HepG2 (cell line): ENCODE data around the gene ZFPM1. TPM values are rescaled to one million over a fixed set of nuclear protein-coding genes. Genes with fewer than 3 reads are reported as not detected.
A peak's percentile ranks its signal among the peaks of the same experiment; 100 is the strongest.

ENCODE experiments used
- ARID4A ChIP-seq: sonication (generic); formaldehyde crosslinking; IDR thresholded peaks from 2 replicates; pipeline ENCODE4 v1.5.0; 2020; ENCODE audit warnings: mild to moderate bottlenecking, missing genetic modification reagents, borderline replicate concordance
- CTCF ChIP-seq: sonication (generic); formaldehyde crosslinking; IDR thresholded peaks from 2 replicates; pipeline ENCODE4 v1.5.0; 2020; ENCODE audit warnings: mild to moderate bottlenecking, missing genetic modification reagents, moderate library complexity
- GTF3A ChIP-seq: sonication (generic); formaldehyde crosslinking; conservative IDR thresholded peaks from 2 replicates; pipeline ENCODE4 v1.4.0; 2020; ENCODE audit warnings: mild to moderate bottlenecking, missing genetic modification reagents
- PATZ1 ChIP-seq: sonication (generic); formaldehyde crosslinking; IDR thresholded peaks from 2 replicates; pipeline ENCODE4 v1.4.0; 2020; ENCODE audit warnings: missing genetic modification reagents
- PHF8 ChIP-seq: sonication (generic); formaldehyde crosslinking; IDR thresholded peaks from 2 replicates; pipeline ENCODE4 v1.5.0; 2020; ENCODE audit warnings: missing genetic modification reagents
- SCMH1 ChIP-seq: sonication (generic); formaldehyde crosslinking; IDR thresholded peaks from 2 replicates; pipeline ENCODE4 v1.9.0; 2021; ENCODE audit warnings: missing genetic modification reagents, mild to moderate bottlenecking, borderline replicate concordance
- TFDP2 ChIP-seq: sonication (generic); formaldehyde crosslinking; IDR thresholded peaks from 2 replicates; pipeline ENCODE4 v1.4.0; 2020; ENCODE audit warnings: missing genetic modification reagents
- ZBED4 ChIP-seq: sonication (generic); formaldehyde crosslinking; IDR thresholded peaks from 2 replicates; pipeline ENCODE4 v1.4.0; 2020; ENCODE audit warnings: missing genetic modification reagents, borderline replicate concordance
- ZBTB43 ChIP-seq: sonication (generic); formaldehyde crosslinking; conservative IDR thresholded peaks from 2 replicates; pipeline ENCODE4 v1.4.0; 2020; ENCODE audit warnings: missing genetic modification reagents
- ZNF549 ChIP-seq: sonication (generic); formaldehyde crosslinking; IDR thresholded peaks from 2 replicates; pipeline ENCODE4 v1.5.0; 2020; ENCODE audit warnings: missing genetic modification reagents
- ZNF569 ChIP-seq: sonication (generic); formaldehyde crosslinking; IDR thresholded peaks from 2 replicates; pipeline ENCODE4 v1.5.0; 2020; ENCODE audit warnings: mild to moderate bottlenecking, missing genetic modification reagents, moderate library complexity, borderline replicate concordance
- ZSCAN21 ChIP-seq: sonication (generic); formaldehyde crosslinking; IDR thresholded peaks from 2 replicates; pipeline ENCODE4 v1.8.0; 2022; ENCODE audit warnings: mild to moderate bottlenecking, missing genetic modification reagents, moderate library complexity, borderline replicate concordance
- polyA plus RNA-seq, 8 experiments: library from polyadenylated mRNA; depleted of rRNA in 3 of 8; stranded (reverse) in 7 of 8; unstranded in 1 of 8; fragments of >200 nt; fragmentation: Illumina TruSeq in 4 of 8; extraction: Trizol in 4 of 8; gene quantifications; 2 replicates each; pipeline versions ENCODE4 v1.2.1 to v1.2.3, GENCODE V29; 2011 to 2016; ENCODE audit warnings: low read depth in 4 of 8, missing spikeins in 1 of 8, mixed read lengths in 1 of 8; ENCODE audit not compliant: insufficient read depth in 1 of 8
- total RNA-seq, 5 experiments: library from RNA; depleted of rRNA; stranded (reverse); fragments of >200 nt; fragmentation: Illumina TruSeq; extraction: Trizol; gene quantifications; 2 replicates each; pipeline ENCODE4 v1.2.3, GENCODE V29; 2016; ENCODE audit warnings: low read depth in 1 of 5

ZFPM1 gene
- total and polyA plus RNA-seq, 2 of the 13 experiments (the other 11 are each of a cell fraction or from before 2014, with no cell fraction given): 1.3 to 3.8 TPM

GRCh38 chr16:88453611-88454522, 787 bp downstream of the ZFPM1 start (continued):
- TF ChIP-seq PATZ1 (CRISPR knock-in tag): peak; percentile 83
- no peak for TF ChIP-seq ZNF569 (CRISPR knock-in tag)
- no peak; the same call in 1 of the 2 replicates for TF ChIP-seq ZSCAN21 (CRISPR knock-in tag)
- TF ChIP-seq PHF8 (CRISPR knock-in tag): peak; percentile 44
- no peak for TF ChIP-seq CTCF (CRISPR knock-in tag)
- TF ChIP-seq GTF3A: no peak
- TF ChIP-seq ZBTB43: no peak
- TF ChIP-seq SCMH1 (CRISPR knock-in tag): no peak
- no peak; the same call in 1 of the 2 replicates for TF ChIP-seq ARID4A (CRISPR knock-in tag)
- TF ChIP-seq TFDP2 (CRISPR knock-in tag): peak; percentile 31; the same call in 1 of the 2 replicates
- TF ChIP-seq ZBED4 (CRISPR knock-in tag): no peak
- no peak for TF ChIP-seq ZNF549 (CRISPR knock-in tag)
